HUES6 (cell line): ENCODE data around the gene GNG8.

ENCODE experiments used
- H3K27ac ChIP-seq: 2 replicates; pipeline ENCODE4 v1.7.0; 2013; ENCODE audit warnings: low read depth, mild to moderate bottlenecking, low read length, inconsistent platforms
- H3K27me3 ChIP-seq: 2 replicates; pipeline ENCODE4 v1.6.1; 2013; ENCODE audit warnings: low read length; ENCODE audit not compliant: control insufficient read depth, insufficient read depth
- H3K36me3 ChIP-seq: 2 replicates; pipeline ENCODE4 v1.6.1; 2013; ENCODE audit warnings: low read length; ENCODE audit not compliant: control insufficient read depth, insufficient read depth
- H3K4me1 ChIP-seq: 2 replicates; pipeline ENCODE4 v1.6.1; 2013; ENCODE audit warnings: low read length; ENCODE audit not compliant: control insufficient read depth, insufficient read depth
- H3K4me3 ChIP-seq: 2 replicates; pipeline ENCODE4 v1.5.1; 2013; ENCODE audit warnings: low read depth, low read length
- H3K9ac ChIP-seq: one replicate; pipeline ENCODE4 v1.6.1; 2013; ENCODE audit warnings: mild to moderate bottlenecking, low read length
- H3K9me3 ChIP-seq: 2 replicates; pipeline ENCODE4 v1.6.1; 2013; ENCODE audit warnings: low read depth, low read length; ENCODE audit not compliant: control insufficient read depth, insufficient read depth

Gene GNG8

DNA sequence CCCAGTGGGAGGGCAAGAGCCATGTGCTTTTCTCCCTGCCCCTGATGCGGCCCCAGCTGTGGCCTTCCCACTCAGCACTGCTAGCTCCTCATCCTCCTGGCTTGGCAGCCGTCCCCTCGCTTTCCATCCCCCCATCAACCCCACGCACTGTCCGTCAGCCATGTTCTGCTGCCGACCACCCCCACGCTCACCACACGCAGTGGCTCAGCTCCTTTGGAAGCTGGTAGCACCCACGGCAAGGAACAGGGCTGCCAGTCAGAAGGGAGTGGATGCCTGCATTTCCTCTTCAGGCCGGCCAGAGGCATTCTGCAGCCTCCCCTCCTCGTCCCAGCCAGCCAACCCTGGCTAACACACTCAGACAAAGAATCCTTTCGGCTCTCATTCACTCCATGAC, 28.6 kb downstream of the GNG8 start:
- no peak overlapping the region for H3K27ac ChIP-seq
- no peak overlapping the region for H3K9ac ChIP-seq
- H3K36me3 ChIP-seq, result peaks cover 57% of the 10 kb centered on the region
- H3K4me1 ChIP-seq, result peaks cover 16% of the 10 kb centered on the region
- H3K4me3 ChIP-seq, result no peak overlapping the region
- no peaks in the 10 kb centered on the region for H3K9me3 ChIP-seq
- H3K27me3 ChIP-seq, result no peaks in the 10 kb centered on the region

GRCh38 chr19:46606681-46607447, 29.1 kb downstream of the GNG8 start:
- no peaks in the 10 kb centered on the region for H3K9me3 ChIP-seq
- no peak overlapping the region for H3K4me3 ChIP-seq
- peaks cover 18% of the 10 kb centered on the region for H3K4me1 ChIP-seq
- no peak overlapping the region for H3K9ac ChIP-seq
- no peaks in the 10 kb centered on the region for H3K27me3 ChIP-seq
- H3K36me3 ChIP-seq, result peaks cover 57% of the 10 kb centered on the region
- no peak overlapping the region for H3K27ac ChIP-seq

GRCh38 chr19:46606019-46606418, 30.0 kb downstream of the GNG8 start:
- H3K27me3 ChIP-seq, result no peaks in the 10 kb centered on the region
- no peak overlapping the region for H3K4me3 ChIP-seq
- no peaks in the 10 kb centered on the region for H3K9me3 ChIP-seq
- H3K36me3 ChIP-seq, result peaks cover 57% of the 10 kb centered on the region
- H3K27ac ChIP-seq, result no peak overlapping the region
- H3K4me1 ChIP-seq, result peaks cover 18% of the 10 kb centered on the region
- no peak overlapping the region for H3K9ac ChIP-seq

DNA sequence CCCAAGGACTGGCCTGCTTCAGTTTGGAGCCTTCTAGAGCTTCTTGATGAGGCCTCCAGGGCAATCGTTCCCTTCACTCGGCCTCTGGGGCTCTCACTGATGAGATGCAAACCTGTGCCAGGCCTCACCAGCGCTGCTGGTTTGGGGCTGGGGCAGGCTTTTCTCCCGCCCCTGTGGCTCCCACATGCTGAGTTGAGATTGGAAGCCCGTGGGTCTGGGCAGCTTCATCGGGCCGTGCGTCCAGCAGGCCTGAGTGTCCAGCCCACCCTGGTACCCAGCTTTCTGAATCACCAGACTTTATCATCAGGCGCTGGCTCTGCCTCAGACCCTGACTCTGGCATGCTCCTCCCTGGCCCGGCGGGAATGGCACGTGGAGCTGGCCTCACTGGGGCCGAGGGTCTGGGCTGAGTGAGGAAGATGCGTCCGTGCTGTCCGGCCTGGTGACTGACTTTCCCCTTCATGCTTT, 30.6 kb downstream of the GNG8 start:
- Histone ChIP-seq H3K4me3 (no peak overlapping the region), H3K27ac (no peak overlapping the region), H3K4me1 (peaks cover 18% of the 10 kb centered on the region), H3K27me3 (no peaks in the 10 kb centered on the region), H3K9ac (no peak overlapping the region), H3K36me3 (peaks cover 51% of the 10 kb centered on the region), H3K9me3 (no peaks in the 10 kb centered on the region)

GRCh38 chr19:46604781-46605355, 31.1 kb downstream of the GNG8 start:
- no peaks in the 10 kb centered on the region for H3K27me3 ChIP-seq
- H3K4me1 ChIP-seq, result peaks cover 18% of the 10 kb centered on the region
- H3K27ac ChIP-seq, result no peak overlapping the region
- no peaks in the 10 kb centered on the region for H3K9me3 ChIP-seq
- H3K4me3 ChIP-seq, result no peak overlapping the region
- H3K9ac ChIP-seq, result no peak overlapping the region
- peaks cover 47% of the 10 kb centered on the region for H3K36me3 ChIP-seq

DNA sequence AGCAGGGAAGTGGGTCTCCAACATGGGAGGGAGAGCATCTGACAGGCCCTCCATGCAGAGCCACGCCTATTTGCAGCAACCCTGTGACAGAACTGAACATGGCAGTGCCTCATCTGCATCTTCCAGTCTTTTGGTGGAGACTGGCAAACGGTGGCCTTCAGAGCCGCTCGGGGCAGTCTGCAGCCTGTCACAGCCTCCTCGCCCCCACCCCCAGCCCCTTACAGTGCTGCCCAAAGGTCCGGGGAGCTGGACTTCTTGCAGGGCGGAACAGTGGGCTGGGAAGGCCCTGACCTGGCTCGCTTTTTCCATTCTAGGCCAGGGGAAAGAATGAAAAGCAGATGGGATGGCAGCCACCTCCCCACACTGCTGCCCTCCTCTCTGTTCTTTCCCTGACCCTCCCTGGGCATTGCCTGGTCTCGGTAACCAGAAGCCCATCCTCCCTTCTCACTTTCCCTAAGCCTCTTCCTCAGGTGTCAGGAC, 32.2 kb downstream of the GNG8 start:
- peaks cover 36% of the 10 kb centered on the region for H3K36me3 ChIP-seq
- H3K27me3 ChIP-seq, result no peaks in the 10 kb centered on the region
- peaks cover 18% of the 10 kb centered on the region for H3K4me1 ChIP-seq
- H3K9me3 ChIP-seq, result no peaks in the 10 kb centered on the region
- H3K4me3 ChIP-seq, result peak overlapping the region; percentile 92; the same call in 1 of the 2 replicates
- H3K9ac ChIP-seq, result no peak overlapping the region
- no peak overlapping the region for H3K27ac ChIP-seq

DNA sequence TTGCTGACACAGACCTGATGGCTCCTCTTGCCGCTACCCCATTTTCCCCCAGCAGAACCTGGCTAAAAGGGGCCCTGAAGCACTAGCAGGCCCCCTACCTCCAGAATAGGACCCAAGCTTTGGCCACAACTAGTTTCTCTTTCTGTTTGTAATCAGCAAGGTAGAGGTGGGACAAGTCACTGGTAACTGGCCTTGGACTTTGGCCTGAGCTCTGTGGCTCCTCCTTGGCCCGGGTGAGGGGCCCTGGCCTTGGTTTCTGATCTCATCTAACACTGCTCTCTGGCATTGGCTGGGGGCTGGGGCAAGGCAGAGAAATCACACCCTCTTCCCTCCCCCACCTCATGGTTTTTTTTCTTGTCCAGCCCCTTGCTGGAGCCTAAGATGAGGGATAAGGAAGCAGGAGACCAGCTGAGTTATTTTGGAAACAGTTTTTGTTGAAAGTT, 32.8 kb downstream of the GNG8 start:
- Histone ChIP-seq H3K27ac (no peak overlapping the region), H3K36me3 (peaks cover 30% of the 10 kb centered on the region), H3K9ac (peak overlapping the region; percentile 55), H3K4me1 (peaks cover 18% of the 10 kb centered on the region), H3K9me3 (no peaks in the 10 kb centered on the region), H3K27me3 (no peaks in the 10 kb centered on the region), H3K4me3 (peak overlapping the region; percentile 92)

DNA sequence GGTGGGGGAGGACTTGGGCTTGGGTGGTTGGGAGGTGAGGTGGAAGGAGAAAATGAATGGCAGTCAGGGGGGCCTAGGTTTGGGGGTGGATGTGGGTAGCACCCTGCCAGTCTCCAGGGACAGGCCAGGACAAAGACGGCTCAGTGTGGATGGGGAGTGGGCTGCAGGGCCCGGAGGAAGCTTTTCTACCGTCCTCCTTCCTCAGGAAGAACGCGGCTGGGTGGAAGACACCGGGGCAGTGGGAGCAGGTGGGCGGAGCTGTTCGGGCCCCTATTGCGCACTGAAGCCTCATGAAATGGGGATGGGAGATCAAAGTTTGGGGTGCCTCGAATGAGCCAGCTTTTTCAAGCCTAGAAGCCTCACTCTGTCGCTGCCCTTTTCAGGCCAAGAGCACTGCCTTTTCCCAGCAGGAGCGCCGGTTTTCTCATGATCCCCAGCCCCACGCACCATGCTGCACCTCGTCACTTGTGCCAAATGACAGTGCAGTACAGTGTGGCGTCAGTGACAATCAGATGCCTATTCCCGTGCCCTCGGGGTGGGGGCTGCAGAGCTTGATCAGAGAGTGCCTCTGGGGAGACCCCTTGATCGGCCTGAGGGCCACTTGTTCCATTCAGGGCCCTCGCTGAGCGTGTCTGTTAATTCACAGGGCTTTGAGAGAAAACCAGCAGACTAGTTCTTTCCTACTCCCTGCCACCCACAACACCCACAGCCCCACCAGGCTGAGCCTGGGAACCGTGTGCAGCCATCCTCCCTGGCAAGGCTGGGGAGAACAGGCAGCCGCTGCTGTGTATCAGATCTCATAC, 33.4 kb downstream of the GNG8 start:
- Histone ChIP-seq H3K36me3 (peaks cover 24% of the 10 kb centered on the region), H3K4me3 (peak overlapping the region; percentile 92), H3K27ac (no peak overlapping the region), H3K4me1 (peaks cover 18% of the 10 kb centered on the region), H3K9me3 (no peaks in the 10 kb centered on the region), H3K9ac (peak overlapping the region; percentile 55), H3K27me3 (no peaks in the 10 kb centered on the region)

- Histone ChIP-seq H3K36me3 (peaks cover 14% of the 10 kb centered on the region), H3K4me1 (peaks cover 18% of the 10 kb centered on the region), H3K4me3 (peak within 1 kb of the TSS; percentile 92), H3K27ac (peak within 1 kb of the TSS; percentile 100), H3K9me3 (no peaks in the 10 kb centered on the region), H3K27me3 (no peaks in the 10 kb centered on the region), H3K9ac (peak within 1 kb of the TSS; percentile 100)
These were observed 34.4 kb downstream of the GNG8 start, which contains the start of gene CALM3 for GRCh38 chr19:46601318-46602224. CALM3 (plus strand) TSS chr19:46601330; CDS start chr19:46601435, 105 bp downstream.
